DMS114 treated with DMSO at 0.1 percent for 48 hours (cell line): ENCODE measurements around the gene TEX35.

Source experiments
- DNase-seq: peaks from one replicate; lab custom pipeline; 2025; ENCODE audit not compliant: unreplicated experiment; lab: John Stamatoyannopoulos, UW

TEX35 gene

GRCh38 chr1:178512566-178513277 is at the start of gene TEX35:
Gene TEX35 (plus strand): TSS chr1:178513109. CDS start chr1:178513189, 80 bp downstream.
- no peak for DNase-seq

DNA sequence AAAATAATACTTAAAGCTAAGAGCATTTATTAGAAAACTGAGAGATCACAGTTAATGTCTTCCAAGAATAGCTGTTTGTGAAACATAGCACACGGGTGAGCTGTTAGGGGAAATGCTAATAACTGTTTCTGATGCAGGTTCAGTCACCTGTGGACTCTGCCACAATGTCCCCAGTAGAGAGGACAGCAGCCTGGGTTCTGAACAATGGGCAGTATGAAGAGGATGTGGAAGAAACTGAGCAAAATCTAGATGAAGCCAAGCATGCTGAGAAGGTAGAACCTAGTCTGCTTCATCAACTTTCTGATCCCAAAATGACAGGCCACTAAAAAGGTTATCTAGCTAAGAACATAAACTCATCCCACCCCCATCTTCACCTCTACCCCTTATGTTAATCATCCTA is 48.8 kb upstream of the TEX35 start:
- no peak for DNase-seq

GRCh38 chr1:178464566-178464965 is 48.3 kb upstream of the TEX35 start:
- DNase-seq, result no peak

- no peak for DNase-seq
Observed at GRCh38 chr1:178465011-178465410, 47.9 kb upstream of the TEX35 start.

DNA sequence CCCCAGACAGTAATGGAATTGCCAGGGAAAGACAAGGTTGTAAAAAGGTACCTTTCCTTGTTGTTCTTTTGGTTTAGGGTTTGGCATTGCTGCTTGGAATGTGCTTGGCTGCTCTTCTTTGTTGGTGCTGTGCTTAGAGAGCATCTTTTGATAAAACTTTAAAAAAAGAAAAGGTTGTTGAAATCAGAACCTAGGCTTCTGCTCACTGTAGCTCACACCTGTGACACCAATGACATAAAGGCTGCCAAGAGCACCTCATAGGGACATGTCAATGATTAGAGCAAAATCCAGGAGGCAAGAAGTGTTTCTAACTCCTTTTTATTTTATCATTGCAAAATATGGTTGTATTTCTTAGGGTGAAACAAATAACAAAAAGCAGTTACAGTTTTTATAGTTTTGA is 45.1 kb upstream of the TEX35 start:
- DNase-seq, result no peak

- DNase-seq, result no peak
Observed at GRCh38 chr1:178470411-178470960, 42.4 kb upstream of the TEX35 start.

DNA sequence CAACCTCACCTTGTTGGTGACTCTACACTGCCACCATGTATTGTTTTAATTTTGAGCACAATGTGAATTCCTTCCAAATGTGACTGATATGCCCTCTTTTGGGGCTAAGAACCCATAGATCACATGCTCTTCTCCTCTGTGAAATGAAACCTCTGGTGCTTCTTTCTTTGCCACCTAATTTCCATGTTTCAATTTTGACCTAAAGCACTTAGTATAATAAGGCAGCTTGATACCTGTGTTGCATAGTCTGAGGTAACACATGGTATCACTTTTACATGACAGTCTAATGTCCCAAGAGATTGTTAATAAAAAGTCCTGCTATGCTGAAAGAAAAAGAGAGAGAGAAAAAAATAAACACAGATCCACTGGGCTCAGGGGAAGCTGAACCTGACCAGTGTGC is 40.4 kb upstream of the TEX35 start:
- DNase-seq, result no peak

GRCh38 chr1:178477373-178477772 is 35.5 kb upstream of the TEX35 start:
- no peak for DNase-seq

- DNase-seq, result no peak
Observed at GRCh38 chr1:178477841-178478240, 35.1 kb upstream of the TEX35 start.

- no peak for DNase-seq
Observed at GRCh38 chr1:178483251-178483957, 29.5 kb upstream of the TEX35 start.

GRCh38 chr1:178484698-178485225 is 28.1 kb upstream of the TEX35 start:
- no peak for DNase-seq

DNA sequence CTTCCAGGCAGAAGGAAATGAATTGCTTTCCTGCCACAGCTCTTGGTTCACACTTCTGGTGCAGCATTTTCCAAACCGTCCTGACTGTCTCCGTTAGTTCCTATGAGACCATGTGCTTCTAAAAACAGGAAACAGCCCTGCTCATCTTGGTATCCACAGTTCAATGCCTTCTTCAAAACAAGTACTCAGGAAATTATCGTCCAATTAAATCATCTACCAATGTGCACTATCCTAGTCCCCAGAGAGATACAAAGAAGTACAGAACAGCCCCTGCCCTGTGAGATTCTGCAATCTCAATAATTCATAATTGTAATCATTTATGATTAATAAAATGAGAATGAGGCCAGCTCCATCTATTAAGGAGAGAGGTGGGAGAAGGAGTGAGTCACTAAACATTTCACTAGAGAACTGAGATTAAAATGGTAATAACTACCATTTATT is 27.3 kb upstream of the TEX35 start:
- DNase-seq, result no peak

DNA sequence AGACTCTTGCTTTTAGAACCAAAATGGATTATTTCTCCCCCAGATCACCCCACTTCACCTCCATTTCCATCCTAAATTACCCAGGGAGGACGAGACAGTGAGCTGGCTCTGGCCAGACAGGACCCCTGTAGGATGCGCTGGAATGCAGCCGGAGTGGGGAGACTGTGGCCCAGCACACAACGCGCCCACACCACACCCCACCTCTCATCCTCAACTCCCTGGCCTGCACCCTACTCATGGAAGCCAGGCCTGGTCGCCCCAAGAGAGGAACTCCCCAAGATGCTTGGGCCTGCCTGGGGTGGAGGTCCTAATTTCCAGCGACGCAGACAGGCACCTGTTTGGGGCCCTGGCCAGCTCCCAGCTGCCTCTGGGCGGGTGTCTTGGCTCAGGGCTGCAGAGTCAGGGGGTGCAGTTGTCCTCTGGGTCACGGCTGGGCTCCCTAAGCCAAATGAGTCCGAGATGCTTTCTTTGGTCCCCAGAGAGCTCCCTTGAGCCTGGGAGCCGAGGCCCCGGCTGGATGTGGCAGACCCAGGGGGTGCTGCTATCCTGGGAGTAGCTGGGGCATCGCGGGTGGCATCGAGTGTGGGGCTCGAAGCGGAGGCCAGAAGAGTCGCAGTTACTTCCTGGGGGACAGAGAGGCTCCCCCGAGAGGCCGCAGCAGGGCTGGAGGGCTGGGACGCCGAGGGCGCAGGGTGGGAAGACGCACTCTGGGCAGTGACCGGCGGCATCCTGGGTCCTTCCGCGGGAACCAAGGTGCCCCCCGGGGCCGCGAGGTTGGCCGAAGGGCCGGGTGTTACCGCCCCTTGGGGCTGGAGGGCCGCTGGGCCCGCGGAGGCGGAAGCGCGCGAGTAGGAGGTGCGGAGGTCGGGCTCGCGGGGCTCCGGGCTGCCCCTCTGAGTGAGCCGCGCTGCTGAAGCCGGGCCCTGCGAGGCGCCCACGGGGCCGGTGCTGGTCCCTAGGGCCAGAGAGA is 26.5 kb upstream of the TEX35 start:
- DNase-seq, result no peak

DNA sequence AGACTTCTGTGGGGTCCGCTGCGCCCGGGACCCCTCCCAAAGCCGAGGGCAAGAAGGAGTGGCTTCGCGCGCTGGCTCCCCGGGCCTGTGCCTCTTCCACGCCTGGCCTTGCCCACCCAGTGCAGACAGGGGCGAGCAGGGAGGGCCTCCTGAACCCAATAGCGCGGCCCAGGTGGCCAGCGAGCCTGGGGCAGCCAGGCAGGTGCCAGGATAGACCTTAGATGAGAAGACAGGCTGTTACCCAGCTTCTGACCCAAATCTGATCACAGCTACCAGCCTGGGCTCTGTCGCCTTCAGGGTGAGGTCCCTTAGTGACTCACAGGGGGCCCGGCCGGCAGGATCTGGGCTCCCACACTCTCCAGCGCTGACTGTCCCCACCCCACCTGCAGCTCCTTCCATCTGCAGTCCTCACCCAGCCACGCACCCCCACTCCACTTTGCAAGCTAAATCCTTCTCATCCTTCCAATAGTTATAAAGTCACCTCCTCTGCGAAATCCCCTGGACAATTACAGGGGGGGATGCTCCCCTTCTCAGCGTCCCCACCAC is 25.8 kb upstream of the TEX35 start:
- DNase-seq, result no peak

GRCh38 chr1:178488393-178488792 is 24.5 kb upstream of the TEX35 start:
- DNase-seq, result no peak

DNA sequence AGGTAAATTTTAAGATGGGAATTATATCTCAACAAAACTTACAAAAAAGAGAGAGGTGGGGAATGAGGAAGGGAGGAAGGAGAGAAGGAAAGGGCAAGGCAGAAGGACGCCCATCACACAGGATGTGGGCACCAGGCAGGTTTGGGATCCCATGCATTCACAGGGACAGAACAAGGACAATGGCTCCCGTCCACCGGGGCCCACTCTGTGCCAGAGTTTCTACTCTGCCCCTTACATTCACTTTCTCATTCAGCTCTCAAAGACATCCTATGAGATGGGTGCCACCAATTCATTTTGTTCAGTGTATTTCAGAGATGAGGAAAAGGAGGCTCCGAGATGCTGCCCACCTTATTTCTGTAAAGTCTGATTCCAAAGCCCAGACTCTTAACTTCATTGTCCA is 23.5 kb upstream of the TEX35 start:
- no peak for DNase-seq

- DNase-seq, result no peak
Observed at GRCh38 chr1:178490136-178490535, 22.8 kb upstream of the TEX35 start.

- DNase-seq, result no peak
Observed at GRCh38 chr1:178490967-178491366, 21.9 kb upstream of the TEX35 start.

DNA sequence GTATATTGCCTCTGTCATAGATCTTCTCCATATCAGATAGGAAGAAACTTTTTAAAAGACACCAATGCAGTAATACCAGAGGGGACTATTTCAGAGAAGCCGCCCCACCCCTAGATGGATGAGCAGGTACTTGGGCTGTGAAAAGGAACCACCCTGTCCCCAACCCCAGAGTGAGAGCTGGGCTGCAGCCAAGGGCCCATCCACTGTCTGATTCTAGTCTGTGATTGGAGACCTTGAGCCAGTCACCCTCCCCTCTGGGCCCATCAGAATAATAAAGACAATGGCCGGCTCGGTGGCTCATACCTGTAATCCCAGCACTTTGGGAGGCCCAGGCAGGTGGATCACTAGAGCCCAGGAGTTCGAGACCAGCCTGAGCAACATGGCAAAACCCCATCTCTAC is 21.2 kb upstream of the TEX35 start:
- no peak for DNase-seq

GRCh38 chr1:178492341-178492740 is 20.6 kb upstream of the TEX35 start:
- DNase-seq, result no peak

DNA sequence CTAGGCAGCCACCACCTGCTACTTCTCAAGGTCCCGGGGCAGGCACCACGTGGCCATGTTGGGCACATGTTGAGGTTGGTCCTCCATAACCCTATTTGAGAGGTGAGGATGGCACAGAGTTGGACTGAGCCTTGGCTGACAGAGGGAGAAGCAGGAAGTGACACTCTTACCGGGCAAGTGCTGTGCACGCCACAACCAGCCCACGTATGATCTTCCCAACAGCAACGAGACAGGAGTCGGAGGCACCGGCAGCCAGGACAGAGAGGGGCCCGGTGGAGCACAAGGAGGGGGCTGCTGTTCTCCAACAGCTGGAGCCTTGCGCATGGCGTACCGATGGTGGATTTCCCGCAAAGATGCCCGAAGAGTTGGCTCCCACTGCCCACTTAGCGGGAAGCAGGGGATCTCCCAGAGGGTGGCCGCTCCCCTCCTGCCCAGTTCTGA is 19.6 kb upstream of the TEX35 start:
- no peak for DNase-seq
